Measurements from ENCODE around the gene CAB39L. TPM values are rescaled to one million over a fixed set of nuclear protein-coding genes. Genes with fewer than 3 reads are reported as not detected.

The CAB39L gene
- total and polyA plus RNA-seq, 9 of the 15 experiments (the other 6 are each of a cell fraction or from before 2014, with no cell fraction given), result 1.1 to 4.2 (median 2.6) TPM

DNA sequence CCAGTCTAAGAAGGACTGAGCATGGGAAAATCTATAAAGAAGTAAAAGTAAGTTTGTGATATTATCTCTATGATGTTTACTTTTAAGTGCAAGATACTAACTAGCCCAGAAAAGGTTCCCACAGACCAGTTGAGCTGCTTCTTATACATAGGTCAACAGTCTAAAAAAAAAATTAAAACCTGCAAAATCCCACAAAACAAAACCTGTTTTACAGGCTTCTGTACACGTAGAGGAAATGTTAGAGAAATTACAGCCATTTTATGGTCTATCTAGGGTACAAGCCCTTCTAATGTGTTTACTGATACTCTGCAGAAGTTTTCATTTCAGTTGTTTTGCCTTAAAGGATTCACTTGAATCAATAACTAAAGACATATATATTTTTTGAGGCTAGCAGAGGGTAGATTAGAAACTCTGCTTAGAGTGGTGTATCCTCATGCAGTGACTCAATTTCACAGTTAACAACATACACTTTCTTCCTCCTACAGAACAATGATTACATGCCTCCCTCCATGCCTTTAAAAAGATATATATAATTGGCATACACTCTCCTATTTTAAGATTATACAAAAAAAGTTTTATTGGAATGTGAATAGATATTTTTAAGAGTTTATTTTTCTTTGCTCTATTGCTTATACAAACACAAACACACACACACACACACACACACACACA, 43.9 kb downstream of the CAB39L start (continued):
- TF ChIP-seq SOX6 (IDR thresholded peaks at IDR 0.05) (no peak), NELFE (IDR thresholded peaks at IDR 0.05; ENCODE audit: insufficient read depth, insufficient read length) (no peak), CBFA2T3 (IDR thresholded peaks at IDR 0.05) (no peak)
- TF ChIP-seq, protein P1, sequence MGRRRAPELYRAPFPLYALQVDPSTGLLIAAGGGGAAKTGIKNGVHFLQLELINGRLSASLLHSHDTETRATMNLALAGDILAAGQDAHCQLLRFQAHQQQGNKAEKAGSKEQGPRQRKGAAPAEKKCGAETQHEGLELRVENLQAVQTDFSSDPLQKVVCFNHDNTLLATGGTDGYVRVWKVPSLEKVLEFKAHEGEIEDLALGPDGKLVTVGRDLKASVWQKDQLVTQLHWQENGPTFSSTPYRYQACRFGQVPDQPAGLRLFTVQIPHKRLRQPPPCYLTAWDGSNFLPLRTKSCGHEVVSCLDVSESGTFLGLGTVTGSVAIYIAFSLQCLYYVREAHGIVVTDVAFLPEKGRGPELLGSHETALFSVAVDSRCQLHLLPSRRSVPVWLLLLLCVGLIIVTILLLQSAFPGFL (CRISPR knock-in tag; IDR thresholded peaks at IDR 0.05), result no peak

DNA sequence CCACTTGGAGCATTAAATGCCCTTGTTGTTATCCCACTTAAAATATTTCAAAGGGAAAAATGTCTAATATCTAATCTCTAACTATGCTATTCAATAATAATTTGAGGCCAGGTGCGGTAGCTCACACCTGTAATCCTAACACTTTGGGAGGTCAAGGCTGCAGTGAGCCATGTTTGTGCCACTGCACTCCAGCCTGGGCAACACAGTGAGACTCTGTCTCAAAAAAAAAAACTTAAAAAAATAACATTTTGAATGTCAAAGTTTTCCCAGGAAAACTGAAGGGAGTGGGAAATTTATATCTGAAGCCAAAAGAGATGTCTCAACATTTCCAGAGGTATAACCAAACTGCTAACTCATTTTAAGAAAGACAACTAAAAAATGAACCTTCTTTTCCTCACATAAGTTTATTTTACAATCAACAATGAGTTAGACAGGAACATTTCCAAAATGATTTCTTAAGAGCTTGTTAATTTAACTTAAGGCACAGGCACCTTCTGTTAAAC, 47.9 kb downstream of the CAB39L start:
- Histone ChIP-seq H3K9ac (ENCODE audit: insufficient read depth in 1 of 2, low read depth in 2 of 2, low read length in 2 of 2) (no peak overlapping the region), H3K27ac (ENCODE audit: extremely low read depth, low read depth, low read length) (no peak overlapping the region), H3K27me3 (ENCODE audit: control insufficient read depth in 2 of 2, insufficient read depth in 2 of 2, low read length in 2 of 2) (no peaks in the 10 kb centered on the region), H3K4me2 (ENCODE audit: insufficient read depth, low read length) (no peak overlapping the region), H2AFZ (ENCODE audit: low read depth, low read length) (no peak overlapping the region), H3K4me1 (replicated peaks in 1 of 2; ENCODE audit: control insufficient read depth in 2 of 2, insufficient read depth in 2 of 2, low read length in 2 of 2) (no peaks in the 10 kb centered on the region), H3K79me2 (ENCODE audit: control insufficient read depth, insufficient read depth, low read length) (no peaks in the 10 kb centered on the region; the same call in 1 of the 3 replicates), H4K20me1 (replicated peaks; ENCODE audit: control insufficient read depth, insufficient read depth, low read length) (no peaks in the 10 kb centered on the region), H3K9me1 (ENCODE audit: control insufficient read depth, insufficient read depth, low read length) (no peaks in the 10 kb centered on the region), H3K4me3 (no peak overlapping the region), H3K36me3 (ENCODE audit: control insufficient read depth, insufficient read depth, low read length) (no peaks in the 10 kb centered on the region), H3K9me3 (replicated peaks; ENCODE audit: control insufficient read depth, insufficient read depth, low read depth, low read length) (no peaks in the 10 kb centered on the region)
- no TSS peak for BruUV-seq (replicated peaks)
- no peak for FAIRE-seq
- ATAC-seq, result no peak
- TF ChIP-seq IFI16 (CRISPR knock-in tag; IDR thresholded peaks at IDR 0.05) (no peak), SUPT5H (IDR thresholded peaks at IDR 0.05) (no peak)
- TF ChIP-seq, protein P2, sequence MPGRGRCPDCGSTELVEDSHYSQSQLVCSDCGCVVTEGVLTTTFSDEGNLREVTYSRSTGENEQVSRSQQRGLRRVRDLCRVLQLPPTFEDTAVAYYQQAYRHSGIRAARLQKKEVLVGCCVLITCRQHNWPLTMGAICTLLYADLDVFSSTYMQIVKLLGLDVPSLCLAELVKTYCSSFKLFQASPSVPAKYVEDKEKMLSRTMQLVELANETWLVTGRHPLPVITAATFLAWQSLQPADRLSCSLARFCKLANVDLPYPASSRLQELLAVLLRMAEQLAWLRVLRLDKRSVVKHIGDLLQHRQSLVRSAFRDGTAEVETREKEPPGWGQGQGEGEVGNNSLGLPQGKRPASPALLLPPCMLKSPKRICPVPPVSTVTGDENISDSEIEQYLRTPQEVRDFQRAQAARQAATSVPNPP (IDR thresholded peaks at IDR 0.05; ENCODE audit: borderline replicate concordance, insufficient read depth, insufficient read length), result no peak
- 89% methylated on average over 1 of the region's 1 CpG for WGBS (ENCODE audit: insufficient coverage, low coverage, missing lambda C conversion rate)
- ChIA-PET CTCF (ENCODE audit: low intra/inter-chr PET ratio) (no interaction called here), POLR2A (no interaction called here)
- in situ Hi-C loops (cut with MboI), result no loop called here
- intact Hi-C loops (cut with micrococcal nuclease), result no loop called here
- DNase-seq (ENCODE audit: extremely low read depth in 1 of 4, low spot score in 3 of 4), result no peak

Measured in K562 (cell line).